Measurements from ENCODE around the gene ACAD10. TPM values are rescaled to one million over a fixed set of nuclear protein-coding genes. Genes with fewer than 3 reads are reported as not detected.

ACAD10 gene
- total RNA-seq, 2 experiments from 2014 or later = 15.0 to 35.3 TPM

- no peak overlapping the region for H3K4me2 ChIP-seq (ENCODE audit: low read length)
- POLR2A ChIA-PET = interaction anchor here (0.5 to 2.0 kb wide), 2 partner anchors 15 to 37 kb away, joined by 3 to 5 read pairs; no protein-coding TSS in a partner anchor
- intact Hi-C loops (cut with micrococcal nuclease; ENCODE audit: unreplicated experiment) = no loop called here
- H3K27ac ChIP-seq (ENCODE audit: low read depth, low read length, poor library complexity, severe bottlenecking) = no peak overlapping the region
- BruUV-seq (replicated peaks) = no TSS peak
- H4K20me1 ChIP-seq (ENCODE audit: insufficient read depth, low read length) = no peaks in the 10 kb centered on the region
- no peaks in the 10 kb centered on the region for H3K79me2 ChIP-seq (ENCODE audit: insufficient read depth, low read depth, low read length)
- no peak overlapping the region for H2AFZ ChIP-seq (ENCODE audit: low read length)
- no peaks in the 10 kb centered on the region for H3K4me1 ChIP-seq (ENCODE audit: insufficient read depth, low read length, poor library complexity, severe bottlenecking)
- TF ChIP-seq, protein P1, sequence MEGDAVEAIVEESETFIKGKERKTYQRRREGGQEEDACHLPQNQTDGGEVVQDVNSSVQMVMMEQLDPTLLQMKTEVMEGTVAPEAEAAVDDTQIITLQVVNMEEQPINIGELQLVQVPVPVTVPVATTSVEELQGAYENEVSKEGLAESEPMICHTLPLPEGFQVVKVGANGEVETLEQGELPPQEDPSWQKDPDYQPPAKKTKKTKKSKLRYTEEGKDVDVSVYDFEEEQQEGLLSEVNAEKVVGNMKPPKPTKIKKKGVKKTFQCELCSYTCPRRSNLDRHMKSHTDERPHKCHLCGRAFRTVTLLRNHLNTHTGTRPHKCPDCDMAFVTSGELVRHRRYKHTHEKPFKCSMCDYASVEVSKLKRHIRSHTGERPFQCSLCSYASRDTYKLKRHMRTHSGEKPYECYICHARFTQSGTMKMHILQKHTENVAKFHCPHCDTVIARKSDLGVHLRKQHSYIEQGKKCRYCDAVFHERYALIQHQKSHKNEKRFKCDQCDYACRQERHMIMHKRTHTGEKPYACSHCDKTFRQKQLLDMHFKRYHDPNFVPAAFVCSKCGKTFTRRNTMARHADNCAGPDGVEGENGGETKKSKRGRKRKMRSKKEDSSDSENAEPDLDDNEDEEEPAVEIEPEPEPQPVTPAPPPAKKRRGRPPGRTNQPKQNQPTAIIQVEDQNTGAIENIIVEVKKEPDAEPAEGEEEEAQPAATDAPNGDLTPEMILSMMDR (conservative IDR thresholded peaks at IDR 0.05; ENCODE audit: low read length) = no peak
- TF ChIP-seq EZH2phosphoT487 (IDR thresholded peaks at IDR 0.05; ENCODE audit: borderline replicate concordance, low read depth, low read length) = no peak
- no peaks in the 10 kb centered on the region for H3K9me3 ChIP-seq (ENCODE audit: low read length)
- CTCF ChIA-PET (ENCODE audit: unreplicated experiment) = interaction anchor here (1.1 kb wide), 1 partner anchor 16 kb away, joined by 4 read pairs; no protein-coding TSS in a partner anchor
- no peak overlapping the region for H3K4me3 ChIP-seq (ENCODE audit: low read depth, low read length, poor library complexity, severe bottlenecking)
- DNase-seq (ENCODE audit: low spot score) = no peak
- no peaks in the 10 kb centered on the region for H3K9me2 ChIP-seq (ENCODE audit: insufficient read depth, low read length)
- H3K36me3 ChIP-seq (ENCODE audit: insufficient read depth, low read length) = no peaks in the 10 kb centered on the region
Measured at GRCh38 chr12:111745211-111745610, 59.4 kb downstream of the ACAD10 start.

- DNase-seq (ENCODE audit: low spot score) = no peak
- no peak overlapping the region for H3K4me2 ChIP-seq (ENCODE audit: low read length)
- no peak overlapping the region for H3K27ac ChIP-seq (ENCODE audit: low read depth, low read length, poor library complexity, severe bottlenecking)
- no peak overlapping the region for H2AFZ ChIP-seq (ENCODE audit: low read length)
- no peak overlapping the region for H3K4me3 ChIP-seq (ENCODE audit: low read depth, low read length, poor library complexity, severe bottlenecking)
- ChIA-PET CTCF (ENCODE audit: unreplicated experiment) (no interaction called here), POLR2A (no interaction called here)
- H3K9me2 ChIP-seq (ENCODE audit: insufficient read depth, low read length) = no peaks in the 10 kb centered on the region
- intact Hi-C loops (cut with micrococcal nuclease; ENCODE audit: unreplicated experiment) = no loop called here
- no peak for TF ChIP-seq EZH2phosphoT487 (IDR thresholded peaks at IDR 0.05; ENCODE audit: borderline replicate concordance, low read depth, low read length)
- TF ChIP-seq, protein P1 (conservative IDR thresholded peaks at IDR 0.05; ENCODE audit: low read length) = no peak
- H3K9me3 ChIP-seq (ENCODE audit: low read length) = no peaks in the 10 kb centered on the region
- peaks cover 5% of the 10 kb centered on the region; the same call in 1 of the 2 replicates for H3K36me3 ChIP-seq (ENCODE audit: insufficient read depth, low read length)
- H4K20me1 ChIP-seq (ENCODE audit: insufficient read depth, low read length) = no peaks in the 10 kb centered on the region
- no peaks in the 10 kb centered on the region for H3K79me2 ChIP-seq (ENCODE audit: insufficient read depth, low read depth, low read length)
- no peaks in the 10 kb centered on the region for H3K4me1 ChIP-seq (ENCODE audit: insufficient read depth, low read length, poor library complexity, severe bottlenecking)
- BruUV-seq (replicated peaks) = no TSS peak
Measured at GRCh38 chr12:111747333-111747732, 61.5 kb downstream of the ACAD10 start.

GRCh38 chr12:111748151-111748672 lies 62.4 kb downstream of the ACAD10 start:
- Histone ChIP-seq H3K4me1 (ENCODE audit: insufficient read depth, low read length, poor library complexity, severe bottlenecking) (no peaks in the 10 kb centered on the region), H2AFZ (ENCODE audit: low read length) (no peak overlapping the region), H3K4me3 (ENCODE audit: low read depth, low read length, poor library complexity, severe bottlenecking) (no peak overlapping the region), H4K20me1 (ENCODE audit: insufficient read depth, low read length) (no peaks in the 10 kb centered on the region), H3K27ac (ENCODE audit: low read depth, low read length, poor library complexity, severe bottlenecking) (no peak overlapping the region), H3K79me2 (ENCODE audit: insufficient read depth, low read depth, low read length) (no peaks in the 10 kb centered on the region), H3K9me2 (ENCODE audit: insufficient read depth, low read length) (no peaks in the 10 kb centered on the region), H3K9me3 (ENCODE audit: low read length) (no peaks in the 10 kb centered on the region), H3K4me2 (ENCODE audit: low read length) (no peak overlapping the region), H3K36me3 (ENCODE audit: insufficient read depth, low read length) (peaks cover 5% of the 10 kb centered on the region; the same call in 1 of the 2 replicates)
- ChIA-PET POLR2A (no interaction called here), CTCF (ENCODE audit: unreplicated experiment) (no interaction called here)
- DNase-seq (ENCODE audit: low spot score) = no peak
- no TSS peak for BruUV-seq (replicated peaks)
- intact Hi-C loops (cut with micrococcal nuclease; ENCODE audit: unreplicated experiment) = no loop called here
- TF ChIP-seq, protein P1 (conservative IDR thresholded peaks at IDR 0.05; ENCODE audit: low read length) = no peak
- no peak for TF ChIP-seq EZH2phosphoT487 (IDR thresholded peaks at IDR 0.05; ENCODE audit: borderline replicate concordance, low read depth, low read length)
